ENCODE data around the gene CPLANE1. TPM values are rescaled to one million over a fixed set of nuclear protein-coding genes. Genes with fewer than 3 reads are reported as not detected.
"Not testable (repeated sequence)": the region's sequence is repeated elsewhere in the genome, so short reads cannot be mapped to it uniquely, and the experiment has no call there.

The CPLANE1 gene
- total RNA-seq, 1 experiment from 2014 or later: 3.5 TPM

GRCh38 chr5:37093795-37094194 lies 155.4 kb downstream of the CPLANE1 start:
- H3K27me3 ChIP-seq (ENCODE audit: insufficient read depth, low read length); H3K9me2 ChIP-seq (ENCODE audit: insufficient read depth); RAD21 ChIA-PET (ENCODE audit: low non-redundant PET in 1 of 2, low total read pairs in 2 of 2, uncharacterized antibody in 2 of 2, unreplicated experiment in 2 of 2); POLR2A ChIA-PET; H3K4me2 ChIP-seq (ENCODE audit: low read length); H3K79me2 ChIP-seq (ENCODE audit: insufficient read depth, low read length); H2AFZ ChIP-seq (ENCODE audit: low read depth, low read length, poor library complexity, severe bottlenecking); intact Hi-C loops (cut with micrococcal nuclease); H3K4me3 ChIP-seq (replicated peaks in 1 of 2; ENCODE audit: low read depth in 1 of 2, low read length in 2 of 2); BruUV-seq (replicated peaks); H3K36me3 ChIP-seq (ENCODE audit: control insufficient read depth in 1 of 2, insufficient read depth in 2 of 2, low read length in 2 of 2); H3K9ac ChIP-seq (ENCODE audit: low read length); ATAC-seq; H3K4me1 ChIP-seq (ENCODE audit: control insufficient read depth in 1 of 2, insufficient read depth in 2 of 2, low read length in 2 of 2); H4K20me1 ChIP-seq (ENCODE audit: insufficient read depth); DNase-seq (ENCODE audit: low read depth, low spot score); H3K9me3 ChIP-seq (ENCODE audit: control insufficient read depth in 1 of 2, insufficient read depth in 1 of 2, low read depth in 1 of 2, low read length in 2 of 2); H3K27ac ChIP-seq (ENCODE audit: low read depth, low read length); CTCF ChIA-PET: not testable (repeated sequence)

DNA sequence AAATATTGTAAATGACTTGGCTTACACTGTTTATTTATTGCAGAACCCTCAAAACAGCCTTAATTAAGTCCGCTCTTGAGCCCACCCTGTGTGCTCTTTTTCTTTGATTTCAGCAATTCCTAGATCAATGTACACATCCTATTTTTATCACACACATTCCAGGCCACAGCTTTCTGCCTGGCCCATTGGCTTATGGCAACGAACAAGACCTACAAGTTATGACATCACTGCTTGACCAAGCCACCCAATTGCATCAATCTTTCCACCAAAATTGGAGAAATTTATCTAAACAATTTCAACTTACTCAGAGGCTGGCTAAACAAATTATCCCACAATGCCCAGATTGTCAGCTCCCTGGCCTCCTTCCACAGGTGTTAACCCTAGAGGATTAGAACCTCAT lies 158.4 kb downstream of the CPLANE1 start:
- Histone ChIP-seq H3K79me2 (ENCODE audit: insufficient read depth, low read length) (no peaks in the 10 kb centered on the region), H3K4me3 (replicated peaks in 1 of 2; ENCODE audit: low read depth in 1 of 2, low read length in 2 of 2) (no peak overlapping the region), H3K27ac (ENCODE audit: low read depth, low read length) (no peak overlapping the region), H3K4me1 (ENCODE audit: control insufficient read depth in 1 of 2, insufficient read depth in 2 of 2, low read length in 2 of 2) (no peaks in the 10 kb centered on the region), H3K36me3 (ENCODE audit: control insufficient read depth in 1 of 2, insufficient read depth in 2 of 2, low read length in 2 of 2) (no peaks in the 10 kb centered on the region), H3K9ac (ENCODE audit: low read length) (no peak overlapping the region), H3K27me3 (ENCODE audit: insufficient read depth, low read length) (no peaks in the 10 kb centered on the region), H4K20me1 (ENCODE audit: insufficient read depth) (no peaks in the 10 kb centered on the region), H3K9me3 (ENCODE audit: control insufficient read depth in 1 of 2, insufficient read depth in 1 of 2, low read depth in 1 of 2, low read length in 2 of 2) (no peaks in the 10 kb centered on the region), H2AFZ (ENCODE audit: low read depth, low read length, poor library complexity, severe bottlenecking) (no peak overlapping the region), H3K4me2 (ENCODE audit: low read length) (no peak overlapping the region), H3K9me2 (ENCODE audit: insufficient read depth) (no peaks in the 10 kb centered on the region)
- CTCF ChIA-PET: no interaction called here
- BruUV-seq (replicated peaks): no TSS peak
- intact Hi-C loops (cut with micrococcal nuclease): no loop called here
- no peak for ATAC-seq
- DNase-seq (ENCODE audit: low read depth, low spot score): no peak
- POLR2A ChIA-PET: no interaction called here
- TF ChIP-seq JUND (IDR thresholded peaks at IDR 0.05): no peak
- no peak for TF ChIP-seq CBX3 (IDR thresholded peaks at IDR 0.05; ENCODE audit: low read depth)
- no peak for TF ChIP-seq YY1 (IDR thresholded peaks at IDR 0.05; ENCODE audit: extremely low read depth, insufficient replicate concordance, low read depth, low read length)
- no peak for TF ChIP-seq EZH2 (IDR thresholded peaks at IDR 0.05)
- TF ChIP-seq POLR2A (IDR thresholded peaks at IDR 0.05; ENCODE audit: borderline replicate concordance, extremely low read depth, insufficient read depth, insufficient read length): no peak
- no peak for TF ChIP-seq SP1 (IDR thresholded peaks at IDR 0.05; ENCODE audit: low read depth)
- no peak for TF ChIP-seq ZFX (IDR thresholded peaks at IDR 0.05)
- no peak for TF ChIP-seq FOSL1 (IDR thresholded peaks at IDR 0.05; ENCODE audit: low read depth)
- TF ChIP-seq EZH2phosphoT487 (IDR thresholded peaks at IDR 0.05; ENCODE audit: borderline replicate concordance): no peak
- TF ChIP-seq, protein P1, sequence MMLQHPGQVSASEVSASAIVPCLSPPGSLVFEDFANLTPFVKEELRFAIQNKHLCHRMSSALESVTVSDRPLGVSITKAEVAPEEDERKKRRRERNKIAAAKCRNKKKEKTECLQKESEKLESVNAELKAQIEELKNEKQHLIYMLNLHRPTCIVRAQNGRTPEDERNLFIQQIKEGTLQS (IDR thresholded peaks at IDR 0.05): no peak
- no peak for TF ChIP-seq TCF7L2 (IDR thresholded peaks at IDR 0.05; ENCODE audit: borderline replicate concordance, extremely low read depth, insufficient read depth, insufficient read length)
- no peak for TF ChIP-seq EGR1 (IDR thresholded peaks at IDR 0.05; ENCODE audit: low read depth)
- TF ChIP-seq CEBPB (IDR thresholded peaks at IDR 0.05; ENCODE audit: low read depth): no peak
- no peak for TF ChIP-seq ELF1 (IDR thresholded peaks at IDR 0.05; ENCODE audit: borderline replicate concordance, low read depth)
- TF ChIP-seq ZNF274 (IDR thresholded peaks at IDR 0.05; ENCODE audit: low read depth, low read length): no peak
- no peak for TF ChIP-seq MAX (IDR thresholded peaks at IDR 0.05)
- no peak for TF ChIP-seq CTCF (IDR thresholded peaks at IDR 0.05 in 2 of 3, conservative IDR thresholded peaks at IDR 0.05 in 1 of 3; ENCODE audit: borderline replicate concordance in 1 of 3, insufficient read depth in 1 of 3, low read depth in 2 of 3, low read length in 2 of 3)
- no peak for TF ChIP-seq POLR2AphosphoS5 (IDR thresholded peaks at IDR 0.05; ENCODE audit: low read depth, low read length)
- TF ChIP-seq, protein P2, sequence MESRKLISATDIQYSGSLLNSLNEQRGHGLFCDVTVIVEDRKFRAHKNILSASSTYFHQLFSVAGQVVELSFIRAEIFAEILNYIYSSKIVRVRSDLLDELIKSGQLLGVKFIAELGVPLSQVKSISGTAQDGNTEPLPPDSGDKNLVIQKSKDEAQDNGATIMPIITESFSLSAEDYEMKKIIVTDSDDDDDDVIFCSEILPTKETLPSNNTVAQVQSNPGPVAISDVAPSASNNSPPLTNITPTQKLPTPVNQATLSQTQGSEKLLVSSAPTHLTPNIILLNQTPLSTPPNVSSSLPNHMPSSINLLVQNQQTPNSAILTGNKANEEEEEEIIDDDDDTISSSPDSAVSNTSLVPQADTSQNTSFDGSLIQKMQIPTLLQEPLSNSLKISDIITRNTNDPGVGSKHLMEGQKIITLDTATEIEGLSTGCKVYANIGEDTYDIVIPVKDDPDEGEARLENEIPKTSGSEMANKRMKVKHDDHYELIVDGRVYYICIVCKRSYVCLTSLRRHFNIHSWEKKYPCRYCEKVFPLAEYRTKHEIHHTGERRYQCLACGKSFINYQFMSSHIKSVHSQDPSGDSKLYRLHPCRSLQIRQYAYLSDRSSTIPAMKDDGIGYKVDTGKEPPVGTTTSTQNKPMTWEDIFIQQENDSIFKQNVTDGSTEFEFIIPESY (IDR thresholded peaks at IDR 0.05; ENCODE audit: extremely low read depth, insufficient replicate concordance, low read length): no peak
- RAD21 ChIA-PET (ENCODE audit: low non-redundant PET in 1 of 2, low total read pairs in 2 of 2, uncharacterized antibody in 2 of 2, unreplicated experiment in 2 of 2): no interaction called here

Data from HCT116 (cell line).